GM21825 (cell line): ENCODE results near the gene IL6R.
A peak's percentile ranks its signal among the peaks of the same experiment; 100 is the strongest.
"Not testable (repeated sequence)": the region's sequence is repeated elsewhere in the genome, so short reads cannot be mapped to it uniquely, and the experiment has no call there.

Source experiments
- ATAC-seq: cut with Tn5 transposase; IDR thresholded peaks from one replicate; pipeline ENCODE4 v1.9.1; 2021; ENCODE audit warnings: mild to moderate bottlenecking, moderate library complexity; ENCODE audit not compliant: unreplicated experiment

IL6R gene

DNA sequence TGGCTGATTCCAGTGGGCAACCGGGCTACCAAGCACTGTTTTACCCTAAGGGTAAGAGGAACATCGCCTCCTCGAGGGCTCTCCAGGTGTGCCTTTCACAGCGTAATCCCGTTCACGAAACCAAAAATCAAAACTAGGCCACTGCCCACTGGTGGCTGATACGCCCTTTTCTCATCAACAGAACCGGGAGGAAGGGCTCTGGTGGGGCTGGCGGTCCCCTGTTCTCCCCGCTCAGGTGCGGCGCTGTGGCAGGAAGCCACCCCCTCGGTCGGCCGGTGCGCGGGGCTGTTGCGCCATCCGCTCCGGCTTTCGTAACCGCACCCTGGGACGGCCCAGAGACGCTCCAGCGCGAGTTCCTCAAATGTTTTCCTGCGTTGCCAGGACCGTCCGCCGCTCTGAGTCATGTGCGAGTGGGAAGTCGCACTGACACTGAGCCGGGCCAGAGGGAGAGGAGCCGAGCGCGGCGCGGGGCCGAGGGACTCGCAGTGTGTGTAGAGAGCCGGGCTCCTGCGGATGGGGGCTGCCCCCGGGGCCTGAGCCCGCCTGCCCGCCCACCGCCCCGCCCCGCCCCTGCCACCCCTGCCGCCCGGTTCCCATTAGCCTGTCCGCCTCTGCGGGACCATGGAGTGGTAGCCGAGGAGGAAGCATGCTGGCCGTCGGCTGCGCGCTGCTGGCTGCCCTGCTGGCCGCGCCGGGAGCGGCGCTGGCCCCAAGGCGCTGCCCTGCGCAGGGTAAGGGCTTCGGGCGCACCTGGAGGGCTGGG is at the start of gene IL6R:
Gene IL6R (plus strand): TSS at position 360 of the 763 bp plus-strand sequence. CDS start 287 bp downstream, at position 647.
- ATAC-seq = peak; percentile 30

DNA sequence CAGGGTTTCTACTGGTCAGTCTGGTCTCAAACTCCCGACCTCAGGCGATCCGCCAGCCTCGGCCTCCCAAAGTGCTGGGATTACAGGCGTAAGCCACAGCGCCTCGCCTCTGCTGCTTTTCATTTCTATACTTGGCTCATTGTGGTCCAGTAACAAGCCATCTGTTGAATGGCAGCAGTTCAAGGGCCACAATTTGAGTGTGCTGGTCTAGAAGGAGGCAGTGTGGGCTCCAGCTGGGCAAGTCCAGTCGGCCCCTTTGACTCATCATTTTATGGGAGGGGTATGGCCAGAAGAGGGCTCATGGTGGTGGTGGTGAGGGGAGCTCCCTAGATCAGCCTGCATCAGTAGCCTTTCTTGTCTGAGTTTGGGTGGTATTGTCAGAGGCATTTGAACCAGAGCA is 46.6 kb upstream of the IL6R start:
- ATAC-seq = no peak

DNA sequence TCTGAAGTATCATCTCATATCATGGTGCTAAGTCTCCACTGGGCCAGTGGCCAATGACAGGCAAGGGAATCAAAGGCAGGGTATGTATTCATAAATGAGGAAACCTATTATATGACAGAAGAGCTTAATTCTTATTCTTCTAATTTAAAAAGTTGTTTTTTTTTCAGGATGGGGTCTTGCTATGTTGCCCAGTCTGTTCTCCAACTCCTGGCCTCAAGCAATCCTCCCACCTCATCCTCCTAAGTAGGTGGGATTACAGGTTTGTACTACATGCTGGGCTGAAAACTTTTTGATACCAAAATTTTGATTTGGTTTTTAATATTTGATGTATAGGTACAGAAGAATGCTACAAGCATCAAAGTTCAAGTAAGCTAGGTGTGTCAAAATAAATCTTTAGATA is 44.9 kb upstream of the IL6R start:
- ATAC-seq = no peak

DNA sequence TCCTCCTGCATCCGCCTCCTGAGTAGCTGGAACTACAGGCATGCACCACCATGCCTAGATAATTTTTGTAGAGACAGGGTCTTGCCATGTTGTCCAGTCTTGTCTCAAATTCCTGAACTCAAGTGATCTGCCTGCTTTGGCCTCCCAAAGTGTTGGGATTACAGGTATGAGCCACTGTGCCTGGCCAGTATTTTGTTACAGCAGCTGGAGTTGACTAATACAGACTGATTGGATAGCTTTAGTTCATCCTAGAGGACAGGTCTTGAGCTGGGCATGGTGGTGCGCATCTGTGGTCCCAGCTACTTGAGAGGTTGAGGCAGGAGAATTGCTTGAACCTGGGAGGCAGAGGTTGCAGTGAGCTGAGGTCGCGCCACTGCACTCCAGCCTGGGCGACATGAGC is 44.3 kb upstream of the IL6R start:
- not testable (repeated sequence) for ATAC-seq

DNA sequence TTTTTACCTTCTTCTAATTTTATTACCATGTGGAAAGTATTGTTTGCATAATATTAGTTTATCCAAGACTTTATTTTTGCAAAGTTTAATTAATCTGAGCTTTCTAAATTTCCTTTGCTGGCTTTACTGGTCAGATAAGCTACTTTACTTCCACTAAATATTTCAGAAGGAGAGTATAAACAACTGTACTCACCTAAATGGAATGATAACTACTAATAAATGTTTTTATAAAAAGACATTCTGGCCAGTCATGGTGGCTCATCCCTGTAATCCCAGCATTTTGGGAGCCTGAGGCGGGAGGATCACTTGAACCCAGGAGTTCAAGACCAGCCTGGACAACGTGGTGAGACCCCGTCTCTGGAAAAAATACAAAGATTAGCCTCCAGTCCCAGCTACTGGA is 43.8 kb upstream of the IL6R start:
- ATAC-seq = no peak

DNA sequence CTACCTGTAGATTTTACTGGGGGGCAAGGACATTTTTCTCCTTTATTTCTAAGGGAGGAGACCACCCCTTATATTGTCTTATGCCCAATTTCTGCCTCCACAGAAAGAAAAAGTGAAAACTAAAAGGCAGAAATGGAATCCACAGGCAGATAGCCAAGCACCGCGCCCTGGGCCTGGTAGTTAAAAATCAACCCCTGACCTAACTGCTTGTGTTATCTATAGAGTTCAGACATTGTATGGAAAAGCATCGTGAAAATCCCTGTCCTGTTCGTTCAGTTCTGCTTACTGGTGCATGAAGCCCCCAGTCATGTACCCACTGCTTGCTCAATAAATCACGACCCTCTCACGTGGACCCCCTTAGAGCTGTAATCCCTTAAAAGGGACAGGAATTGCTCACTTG is 33.7 kb upstream of the IL6R start:
- ATAC-seq = no peak

DNA sequence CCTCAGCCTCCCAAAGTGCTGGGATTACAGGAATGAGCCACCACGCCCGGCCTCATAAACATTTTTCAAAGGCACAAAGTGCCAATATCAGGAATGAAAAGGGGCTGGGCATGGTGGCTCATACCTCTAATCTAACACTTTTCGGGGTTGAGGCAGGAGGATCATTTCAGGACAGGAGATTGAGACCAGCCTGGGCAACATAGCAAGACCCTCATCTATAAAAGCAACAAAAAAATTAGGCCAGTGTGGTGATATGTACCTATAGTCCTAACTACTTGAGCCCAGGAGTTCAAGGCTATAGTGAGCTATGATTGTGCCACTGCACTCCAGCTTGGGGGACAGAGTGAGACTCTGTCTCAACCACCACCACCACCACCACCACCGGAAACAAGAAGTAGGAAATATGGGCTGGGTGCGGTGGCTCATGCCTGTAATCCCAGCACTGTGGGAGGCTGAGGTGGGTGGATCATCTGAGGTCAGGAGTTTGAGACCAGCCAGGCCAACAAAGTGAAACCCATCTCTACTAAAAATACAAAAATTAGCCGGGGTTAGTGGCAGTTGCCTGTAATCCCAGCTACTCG is 31.3 kb upstream of the IL6R start:
- ATAC-seq = not testable (repeated sequence)

DNA sequence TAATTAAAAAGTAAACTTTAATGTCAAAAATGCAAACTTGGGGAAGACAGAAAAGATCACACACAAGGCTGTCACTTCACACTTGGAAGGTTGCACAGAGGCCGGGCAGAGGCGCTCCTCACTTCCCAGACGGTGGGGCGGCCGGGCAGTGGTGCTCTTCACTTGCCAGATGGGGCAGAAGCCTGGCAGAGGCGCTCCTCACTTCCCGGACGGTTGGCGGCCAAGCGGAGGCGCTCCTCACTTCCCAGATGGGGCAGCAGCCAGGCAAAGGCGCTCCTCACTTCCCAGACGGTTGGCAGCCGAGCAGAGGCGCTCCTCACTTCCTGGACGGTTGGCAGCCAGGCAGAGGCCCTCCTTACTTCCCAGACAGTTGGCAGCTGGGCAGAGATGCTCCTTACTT is 25.8 kb upstream of the IL6R start:
- no peak for ATAC-seq

DNA sequence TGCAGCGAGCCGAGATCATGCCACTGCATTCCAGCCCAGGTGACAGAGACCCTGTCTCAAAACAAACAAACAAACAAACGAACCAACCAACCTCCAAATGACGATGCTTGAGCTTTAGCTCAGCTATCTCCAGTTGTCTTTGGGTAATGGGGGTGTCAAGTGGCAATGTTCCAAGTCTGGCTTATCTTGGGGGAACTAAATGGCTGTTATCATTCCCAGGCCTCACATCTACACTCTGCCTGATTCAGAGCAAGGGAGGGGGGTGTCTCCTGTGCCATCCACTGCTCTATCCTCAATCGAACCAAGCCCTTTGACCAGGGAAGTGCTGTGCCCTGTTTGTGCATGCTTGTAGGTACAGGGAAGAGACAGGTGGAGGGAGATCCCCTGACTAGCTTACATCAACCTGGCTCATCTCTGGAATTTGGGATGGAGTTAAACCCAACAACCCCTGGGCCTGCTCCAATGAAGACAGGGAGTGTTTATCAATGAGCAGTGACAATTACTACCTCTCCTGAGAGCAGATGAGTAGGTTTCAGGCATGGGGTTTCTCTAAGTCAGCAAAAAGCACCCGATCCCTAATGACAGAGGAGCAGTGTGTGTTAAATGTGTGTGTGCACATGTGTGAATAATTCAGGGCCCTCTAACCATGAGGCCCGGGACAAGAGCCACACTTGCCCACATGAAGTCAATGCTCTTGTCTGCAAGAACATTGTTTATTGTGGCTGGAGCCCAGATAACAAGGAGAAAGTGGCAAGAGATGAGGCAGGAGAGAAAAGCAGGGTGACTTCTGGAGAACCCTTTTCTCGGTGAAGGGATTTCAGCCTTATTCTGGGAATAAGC is 20.3 kb upstream of the IL6R start:
- no peak for ATAC-seq

DNA sequence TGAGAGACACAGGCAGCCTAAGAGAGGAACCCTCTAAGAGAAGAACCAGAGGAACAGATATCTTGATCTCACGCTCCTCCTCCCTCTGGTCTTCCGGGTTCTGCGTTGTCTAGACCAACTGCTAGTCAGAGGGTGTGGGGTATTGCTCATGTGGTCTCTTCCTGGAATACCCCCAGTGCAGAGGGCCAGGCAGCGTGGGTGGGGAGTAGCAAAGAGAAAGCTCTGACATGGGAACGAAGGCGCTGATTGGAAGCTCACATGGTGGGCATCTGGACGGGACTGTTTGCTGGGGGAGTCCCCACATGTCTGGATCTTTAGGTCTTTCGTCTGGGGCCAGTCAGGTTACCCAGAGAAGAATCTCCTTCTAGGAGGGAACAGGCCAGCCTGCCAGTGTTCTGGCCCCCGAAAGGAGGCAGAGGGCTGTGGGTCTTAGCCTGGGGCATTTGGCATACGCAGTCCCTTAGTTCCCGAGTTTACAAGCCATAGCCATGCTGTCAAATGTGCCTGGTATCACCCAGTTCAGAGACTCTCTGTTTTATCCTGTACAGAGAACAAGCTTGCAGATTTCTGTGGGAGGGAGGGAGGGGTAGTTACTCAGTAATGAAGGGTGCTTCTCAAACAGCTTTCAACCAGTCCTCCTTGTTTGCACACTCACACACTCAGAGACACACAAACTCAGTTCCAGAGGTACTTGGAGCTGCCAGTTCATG is 18.3 kb upstream of the IL6R start:
- ATAC-seq = no peak

DNA sequence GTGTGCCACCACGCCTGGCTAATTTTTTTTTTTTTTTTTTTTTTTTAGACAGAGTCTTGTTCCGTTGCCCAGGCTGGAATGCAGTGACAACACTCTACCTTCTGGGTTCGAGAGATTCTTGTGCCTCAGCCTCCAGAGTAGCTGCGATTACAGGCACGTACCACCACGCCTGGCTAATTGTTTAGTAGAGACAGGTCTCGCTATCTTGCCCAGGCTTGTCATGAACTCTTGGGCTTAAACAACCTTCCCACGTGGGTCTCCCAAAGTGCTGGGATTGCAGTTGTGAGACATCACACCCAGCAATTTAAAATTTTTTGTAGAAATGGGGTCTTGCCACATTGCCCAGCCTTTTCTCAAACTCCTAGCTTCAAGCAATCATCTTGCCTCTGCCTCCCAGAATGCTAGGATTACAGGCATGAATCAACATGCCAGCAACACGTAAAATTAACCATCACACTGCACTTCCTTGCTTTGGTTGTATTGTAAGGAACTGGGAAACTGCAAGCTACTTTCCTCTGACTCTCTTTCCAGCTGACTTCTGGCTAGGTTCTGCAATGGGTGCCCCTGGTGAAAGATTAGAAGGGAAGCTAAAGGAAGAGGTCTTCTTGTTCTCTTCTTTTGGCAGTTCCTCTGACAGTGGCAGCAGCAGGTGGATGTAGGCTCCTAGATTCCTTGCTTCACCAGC is 13.9 kb upstream of the IL6R start:
- ATAC-seq = no peak

DNA sequence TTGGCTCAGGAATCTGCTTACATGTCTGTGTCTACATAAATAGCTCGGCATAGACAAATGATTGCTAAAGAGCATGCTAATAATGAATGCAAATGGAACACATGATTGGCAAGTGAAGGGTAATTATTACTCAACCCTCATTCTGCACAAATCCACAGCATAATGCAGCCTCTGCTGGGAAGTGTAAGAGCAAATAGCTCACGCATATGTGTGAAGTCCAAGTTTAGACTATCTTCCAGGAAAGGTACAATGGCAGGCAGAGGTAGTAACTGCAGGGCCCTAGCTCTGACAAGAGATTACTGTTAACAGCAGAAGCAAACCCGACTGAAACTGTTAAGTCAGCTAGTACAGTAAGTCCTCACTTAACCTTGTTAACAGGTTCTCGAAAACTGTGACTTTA is 7.0 kb upstream of the IL6R start:
- no peak for ATAC-seq

DNA sequence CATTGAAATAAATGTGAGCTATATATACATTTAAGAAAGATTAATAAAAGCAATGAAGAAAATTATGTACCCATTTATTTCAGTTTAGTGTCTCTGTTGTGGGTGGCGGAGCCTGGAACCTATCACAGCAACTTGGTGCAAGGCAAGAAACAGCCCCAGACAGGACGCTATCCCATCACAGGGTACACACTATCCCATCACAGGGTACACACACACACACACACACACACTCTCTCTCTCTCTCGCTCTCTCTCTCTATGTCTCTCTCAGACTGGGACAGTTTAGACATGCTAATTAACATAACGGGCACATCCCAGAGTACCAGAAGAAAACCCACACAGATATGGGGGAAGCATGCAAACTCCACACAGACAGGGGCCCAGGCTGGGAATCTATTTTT is 6.5 kb upstream of the IL6R start:
- ATAC-seq = no peak

DNA sequence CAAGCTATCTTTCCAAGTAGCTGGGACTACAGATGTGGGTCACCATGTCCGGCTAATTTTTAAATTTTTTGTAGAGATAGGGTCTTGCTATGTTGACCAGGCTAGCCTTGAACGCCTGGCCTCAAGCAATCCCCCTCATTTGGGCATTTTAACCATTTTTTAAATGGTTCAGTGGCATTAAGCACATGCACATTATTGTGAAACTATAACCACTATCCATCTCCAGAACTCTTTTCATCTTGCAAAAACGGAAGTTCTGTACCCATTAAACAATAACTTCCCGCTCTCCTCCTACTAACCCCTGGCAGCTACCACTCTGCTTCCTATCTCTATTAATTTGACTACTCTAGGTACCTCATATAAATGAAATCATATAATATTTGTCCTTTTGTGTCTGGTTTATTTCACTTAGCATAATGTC is 4.8 kb upstream of the IL6R start:
- no peak for ATAC-seq

DNA sequence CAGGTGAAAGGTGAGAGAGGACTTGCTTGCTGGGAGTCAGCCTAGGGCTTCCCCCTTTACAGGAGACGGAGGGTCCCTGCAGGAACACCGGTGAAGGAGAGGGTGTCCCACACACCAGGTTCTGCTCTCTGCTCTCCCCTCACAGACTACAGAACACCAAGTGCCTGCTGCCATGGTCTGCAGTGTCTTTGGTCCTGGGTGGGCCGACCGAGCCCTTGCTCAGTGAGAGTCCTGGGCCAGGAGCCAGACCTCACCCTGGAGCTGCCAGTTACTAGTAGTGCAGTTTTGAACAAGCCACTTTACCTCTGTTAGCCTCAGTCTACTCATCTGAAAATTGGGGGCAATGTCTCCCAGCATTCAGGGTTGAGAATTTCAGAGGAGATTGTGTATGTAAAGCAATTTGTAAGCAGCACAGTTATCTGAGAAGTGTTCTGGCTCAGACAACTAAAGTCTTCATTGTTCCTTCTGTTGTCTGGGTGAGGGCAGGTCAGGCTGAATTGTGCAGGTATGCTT is 2.7 kb upstream of the IL6R start:
- ATAC-seq = no peak

DNA sequence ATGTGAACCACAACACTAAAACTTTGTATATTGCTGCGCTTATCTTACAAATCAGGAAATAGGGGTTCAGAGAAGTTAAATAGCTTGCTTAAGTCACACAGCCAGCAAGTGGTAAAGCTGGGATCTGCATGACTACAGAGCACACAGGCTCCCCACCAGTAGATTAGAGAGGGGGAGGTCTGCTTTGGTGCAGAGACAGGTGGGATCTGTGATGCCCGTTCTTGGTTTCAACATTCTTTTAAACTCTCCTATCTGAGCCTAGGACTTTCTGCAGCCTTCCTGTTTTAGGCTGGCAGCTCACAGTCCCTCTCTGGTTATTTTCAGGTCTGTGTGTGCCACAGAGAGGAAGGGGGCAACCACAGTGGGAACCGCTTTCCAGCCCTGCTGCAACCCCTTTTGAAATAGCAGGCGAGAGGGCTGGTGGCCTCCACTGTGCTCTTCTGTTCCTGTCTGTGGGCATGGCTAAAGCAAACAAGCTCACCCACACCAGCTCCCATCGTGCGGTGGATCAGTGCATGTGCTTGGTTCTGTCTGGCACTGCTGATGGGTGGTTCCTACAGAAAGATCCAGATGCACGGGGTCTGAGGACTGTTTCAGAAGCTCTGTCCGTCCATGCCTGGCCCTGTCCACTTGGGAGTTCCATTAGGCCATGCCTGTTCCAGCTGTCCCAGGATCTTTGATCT is 1.7 kb upstream of the IL6R start:
- ATAC-seq = no peak

DNA sequence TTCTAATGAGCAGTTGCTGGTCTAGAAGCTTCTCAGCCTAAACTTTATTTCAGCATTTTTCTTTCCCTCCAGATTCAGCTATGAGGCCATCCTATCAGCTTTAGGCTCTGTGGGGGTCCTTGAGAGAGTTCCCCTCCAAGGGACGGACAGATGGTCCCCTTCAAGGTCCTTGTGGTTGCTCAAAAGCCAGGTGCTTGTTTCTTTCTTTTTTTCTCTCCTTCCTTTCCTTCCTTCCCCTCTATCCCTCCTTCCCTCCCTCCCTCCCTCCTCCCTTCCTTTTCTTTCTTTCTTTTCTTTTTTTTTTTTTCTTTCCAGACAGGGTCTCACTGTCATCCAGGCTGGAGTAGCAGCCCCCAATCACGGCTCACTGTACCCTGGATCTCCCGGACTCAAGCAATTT is 1.2 kb upstream of the IL6R start:
- no peak for ATAC-seq

DNA sequence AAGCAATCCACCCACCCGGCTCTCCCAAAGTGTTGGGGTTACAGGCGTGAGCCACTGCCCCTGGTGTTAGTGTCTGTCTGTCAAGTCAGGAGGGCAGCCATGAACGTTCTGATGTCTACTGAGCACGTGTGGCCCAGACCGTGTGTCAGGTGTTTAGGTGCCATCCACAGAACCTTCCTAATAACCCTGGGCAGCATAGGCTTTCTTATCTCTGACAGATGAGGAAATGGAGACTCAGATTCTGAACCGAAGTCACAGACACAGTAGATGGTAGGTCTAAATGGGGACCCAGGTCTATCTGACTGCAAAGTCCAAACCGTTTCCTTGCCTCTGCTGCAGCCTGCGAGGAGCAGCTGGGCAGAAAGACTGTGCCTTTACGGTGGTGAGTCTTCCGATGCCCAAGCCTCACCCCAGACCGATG is 622 bp upstream of the IL6R start:
- no peak for ATAC-seq

DNA sequence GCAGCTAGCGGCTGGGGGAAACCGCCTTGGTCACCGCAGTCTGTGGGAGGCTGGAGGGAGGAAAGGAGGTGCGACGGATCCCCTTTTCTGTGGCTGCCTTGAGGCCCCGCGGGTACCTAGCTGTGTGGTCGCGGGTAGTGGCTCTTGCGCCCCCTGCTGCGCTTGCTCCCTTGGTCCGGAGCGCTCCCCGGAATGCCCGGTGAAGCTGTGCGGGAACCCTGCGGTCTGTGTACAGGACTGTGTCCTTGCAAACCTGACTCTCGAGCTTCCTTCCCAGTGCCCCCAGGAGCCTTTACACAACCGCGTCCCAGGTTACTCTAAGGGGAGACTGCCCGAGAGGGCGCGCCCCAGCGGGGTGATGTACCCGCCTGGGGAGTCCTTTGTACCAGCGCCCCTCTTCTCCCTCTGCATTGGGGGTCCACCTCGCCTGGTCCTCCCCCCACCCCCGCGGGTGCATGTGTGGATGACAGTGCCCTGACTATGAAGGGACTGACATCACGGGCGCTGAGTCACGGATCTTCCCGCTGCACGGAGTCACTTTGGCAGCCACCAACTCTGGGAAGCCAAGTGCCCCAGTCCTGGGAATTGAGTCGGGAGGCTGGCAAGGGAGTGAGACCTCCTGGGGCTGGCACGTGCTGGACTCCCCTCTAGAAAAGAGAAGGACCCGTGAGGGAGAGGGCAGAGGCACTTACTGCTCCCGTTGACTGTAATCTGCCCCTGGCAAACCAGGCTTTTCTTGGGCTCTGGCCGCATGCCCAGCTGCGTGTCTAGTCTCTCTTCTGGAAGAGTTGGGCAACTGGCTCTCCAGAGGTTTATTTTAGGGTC is 816 bp downstream of the IL6R start:
- ATAC-seq = no peak
